SK-N-SH (cell line): Measurements from ENCODE around the gene CCDC88B. TPM values are rescaled to one million over a fixed set of nuclear protein-coding genes. Genes with fewer than 3 reads are reported as not detected.

ENCODE experiments used
- CTCF ChIA-PET: fragments of 300-600, 350-600 bp; formaldehyde crosslinking; extraction: SDS; loops from one replicate; lab custom pipeline; 2021; lab: Yijun Ruan, JAX
- POLR2A ChIA-PET: fragments of 350-600 bp; sonication (Branson Sonifier 250); formaldehyde crosslinking; extraction: SDS; loops from one replicate; lab custom pipeline; 2020; ENCODE audit warnings: antibody characterized with exemption, inconsistent platforms; lab: Yijun Ruan, JAX
- DNase-seq: peaks from one replicate; pipeline ENCODE4 v3.0.0; 2012
- H2AFZ ChIP-seq: fragments of 200-600 bp; sonication (generic); 2 replicates; pipeline ENCODE4 v1.8.1; 2016; ENCODE audit warnings: antibody characterized with exemption, mild to moderate bottlenecking, low read depth
- H3F3A ChIP-seq: fragments of 200-600 bp; sonication (generic); replicated peaks from 2 replicates; pipeline ENCODE3; 2016; ENCODE audit warnings: antibody characterized with exemption, mild to moderate bottlenecking; ENCODE audit not compliant: insufficient read depth
- H3K27ac ChIP-seq, 2 experiments: fragments of 200-500 bp in 1 of 2; fragments of 200-600 bp in 1 of 2; sonication (Bioruptor generic) in 1 of 2; sonication (generic), shearing (Covaris generic) in 1 of 2; 2 replicates each; pipeline versions ENCODE4 v1.5.1 to v1.6.1; 2014 to 2016; ENCODE audit warnings: low read depth in 2 of 2, inconsistent platforms in 1 of 2, low read length in 1 of 2, mild to moderate bottlenecking in 1 of 2, mixed read lengths in 1 of 2
- H3K27me3 ChIP-seq: fragments of 200-600 bp; sonication (generic), shearing (Covaris generic); 2 replicates; pipeline ENCODE4 v1.6.1; 2016; ENCODE audit warnings: mixed run types; ENCODE audit not compliant: insufficient read depth
- H3K36me3 ChIP-seq, 2 experiments: fragments of 200-500 bp in 1 of 2; fragments of 200-600 bp in 1 of 2; sonication (Bioruptor generic) in 1 of 2; sonication (generic) in 1 of 2; replicated peaks in 1 of 2; 2 replicates each; pipeline versions ENCODE3 to v1.5.1; 2014 to 2016; ENCODE audit warnings: low read length in 1 of 2, mild to moderate bottlenecking in 1 of 2; ENCODE audit not compliant: insufficient read depth in 2 of 2, control insufficient read depth in 1 of 2
- H3K4me1 ChIP-seq, 2 experiments: fragments of 200-500 bp in 1 of 2; fragments of 200-600 bp in 1 of 2; sonication (Bioruptor generic) in 1 of 2; sonication (generic), shearing (Covaris generic) in 1 of 2; 2 replicates each; pipeline versions ENCODE4 v1.5.1 to v1.6.1; 2014 to 2016; ENCODE audit warnings: low read depth in 1 of 2, low read length in 1 of 2, mixed run types in 1 of 2; ENCODE audit not compliant: insufficient read depth in 2 of 2, control insufficient read depth in 1 of 2
- H3K4me2 ChIP-seq: fragments of 200-600 bp; sonication (generic), shearing (Covaris generic); 2 replicates; pipeline ENCODE4 v1.6.1; 2017; ENCODE audit warnings: mixed run types
- H3K4me3 ChIP-seq, 2 experiments: fragments of 200-500 bp in 1 of 2; fragments of 200-600 bp in 1 of 2; sonication (Bioruptor generic) in 1 of 2; sonication (generic), shearing (Covaris generic) in 1 of 2; 2 replicates each; pipeline versions ENCODE4 v1.5.1 to v1.8.1; 2014 to 2016; ENCODE audit warnings: low read depth in 2 of 2, inconsistent platforms in 1 of 2, low read length in 1 of 2, mild to moderate bottlenecking in 1 of 2, mixed read lengths in 1 of 2, moderate library complexity in 1 of 2
- H3K79me2 ChIP-seq: fragments of 200-600 bp; sonication (generic); 2 replicates; pipeline ENCODE4 v1.8.1; 2017; ENCODE audit warnings: mild to moderate bottlenecking; ENCODE audit not compliant: insufficient read depth
- H3K9ac ChIP-seq: fragments of 200-600 bp; sonication (generic); 2 replicates; pipeline ENCODE4 v1.6.1; 2017; ENCODE audit warnings: mixed run types
- H3K9me2 ChIP-seq: fragments of 200-600 bp; sonication (generic); 2 replicates; pipeline ENCODE4 v1.6.1; 2017; ENCODE audit warnings: mixed run types
- H3K9me3 ChIP-seq: fragments of 200-600 bp; sonication (generic); 2 replicates; pipeline ENCODE4 v1.6.1; 2017; ENCODE audit warnings: mixed run types, mild to moderate bottlenecking, moderate library complexity
- H4K20me1 ChIP-seq: fragments of 200-600 bp; sonication (generic); 2 replicates; pipeline ENCODE4 v1.6.1; 2017; ENCODE audit warnings: mild to moderate bottlenecking, mixed run types; ENCODE audit not compliant: insufficient read depth
- FOSL2 ChIP-seq: IDR thresholded peaks from 2 replicates; pipeline ENCODE4 v1.4.0; 2012; ENCODE audit warnings: low read depth, mild to moderate bottlenecking, moderate library complexity, borderline replicate concordance
- FOXM1 ChIP-seq: IDR thresholded peaks from 2 replicates; pipeline ENCODE4 v1.4.0; 2012; ENCODE audit warnings: low read depth, mild to moderate bottlenecking
- JUND ChIP-seq: IDR thresholded peaks from 2 replicates; pipeline ENCODE4 v1.4.0; 2012
- MXI1 ChIP-seq: IDR thresholded peaks from 2 replicates; pipeline ENCODE4 v1.6.1; 2012; ENCODE audit warnings: mild to moderate bottlenecking, low read depth, low read length, improper control_type of control experiment
- RFX5 ChIP-seq: IDR thresholded peaks from 2 replicates; pipeline ENCODE4 v1.6.1; 2012; ENCODE audit warnings: mild to moderate bottlenecking, improper control_type of control experiment, low read length
- TEAD4 ChIP-seq: IDR thresholded peaks from 2 replicates; pipeline ENCODE4 v1.4.0; 2012; ENCODE audit warnings: mild to moderate bottlenecking, borderline replicate concordance; ENCODE audit not compliant: insufficient read depth
- WGBS: methylation state at CpG from one replicate; pipeline ENCODE4 v1.1.6; 2017; ENCODE audit warnings: low lambda C conversion rate; 5-methylcytosine and 5-hydroxymethylcytosine counted together
- polyA plus RNA-seq, 3 experiments: library from polyadenylated mRNA; depleted of rRNA; stranded (reverse); fragments of >200 nt; gene quantifications; 2 replicates each; pipeline ENCODE4 v1.2.3, GENCODE V29; 2012
- TF ChIP-seq, protein P1 (sequence below): fragments of 150-350 bp; IDR thresholded peaks from 2 replicates; pipeline ENCODE4 v1.6.1; 2016; ENCODE audit warnings: mild to moderate bottlenecking, low read depth, low read length
- TF ChIP-seq, protein P2 (sequence below): IDR thresholded peaks from 2 replicates; pipeline ENCODE4 v1.4.0; 2012; ENCODE audit warnings: low read depth, borderline replicate concordance

The CCDC88B gene
- polyA plus RNA-seq, 1 of the 3 experiments (the other 2 are of a cell fraction): 3.4 TPM

DNA sequence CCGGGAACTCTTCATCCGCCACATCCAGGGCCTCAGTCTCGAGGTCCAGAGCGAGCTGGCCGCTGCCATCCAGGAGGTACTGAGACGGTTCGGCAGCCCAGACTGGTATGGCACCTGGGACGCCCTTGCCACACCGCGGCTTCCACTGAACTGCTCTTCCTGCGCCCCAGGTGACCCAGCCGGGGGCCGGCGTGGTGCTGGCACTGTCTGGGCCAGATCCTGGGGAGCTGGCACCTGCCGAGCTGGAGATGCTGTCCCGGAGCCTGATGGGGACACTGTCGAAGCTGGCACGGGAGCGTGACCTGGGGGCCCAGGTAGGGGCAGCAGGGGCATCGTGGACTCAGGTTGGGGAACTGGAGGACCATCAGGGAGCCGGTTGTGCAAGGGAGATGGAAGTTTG lies 1.4 kb downstream of the CCDC88B start:
- no peak overlapping the region for H2AFZ ChIP-seq
- H4K20me1 ChIP-seq: no peaks in the 10 kb centered on the region
- no peak overlapping the region for H3K27ac ChIP-seq
- H3K79me2 ChIP-seq: no peaks in the 10 kb centered on the region
- ChIA-PET CTCF (interaction anchor here (0.6 to 5.7 kb wide), 3 partner anchors 13 to 108 kb away, joined by 3 to 42 read pairs (median 4); no protein-coding TSS in a partner anchor), POLR2A (no interaction called here)
- TF ChIP-seq, protein P1, sequence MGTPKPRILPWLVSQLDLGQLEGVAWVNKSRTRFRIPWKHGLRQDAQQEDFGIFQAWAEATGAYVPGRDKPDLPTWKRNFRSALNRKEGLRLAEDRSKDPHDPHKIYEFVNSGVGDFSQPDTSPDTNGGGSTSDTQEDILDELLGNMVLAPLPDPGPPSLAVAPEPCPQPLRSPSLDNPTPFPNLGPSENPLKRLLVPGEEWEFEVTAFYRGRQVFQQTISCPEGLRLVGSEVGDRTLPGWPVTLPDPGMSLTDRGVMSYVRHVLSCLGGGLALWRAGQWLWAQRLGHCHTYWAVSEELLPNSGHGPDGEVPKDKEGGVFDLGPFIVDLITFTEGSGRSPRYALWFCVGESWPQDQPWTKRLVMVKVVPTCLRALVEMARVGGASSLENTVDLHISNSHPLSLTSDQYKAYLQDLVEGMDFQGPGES: no peak
- no peak for TF ChIP-seq JUND
- TF ChIP-seq, protein P2, sequence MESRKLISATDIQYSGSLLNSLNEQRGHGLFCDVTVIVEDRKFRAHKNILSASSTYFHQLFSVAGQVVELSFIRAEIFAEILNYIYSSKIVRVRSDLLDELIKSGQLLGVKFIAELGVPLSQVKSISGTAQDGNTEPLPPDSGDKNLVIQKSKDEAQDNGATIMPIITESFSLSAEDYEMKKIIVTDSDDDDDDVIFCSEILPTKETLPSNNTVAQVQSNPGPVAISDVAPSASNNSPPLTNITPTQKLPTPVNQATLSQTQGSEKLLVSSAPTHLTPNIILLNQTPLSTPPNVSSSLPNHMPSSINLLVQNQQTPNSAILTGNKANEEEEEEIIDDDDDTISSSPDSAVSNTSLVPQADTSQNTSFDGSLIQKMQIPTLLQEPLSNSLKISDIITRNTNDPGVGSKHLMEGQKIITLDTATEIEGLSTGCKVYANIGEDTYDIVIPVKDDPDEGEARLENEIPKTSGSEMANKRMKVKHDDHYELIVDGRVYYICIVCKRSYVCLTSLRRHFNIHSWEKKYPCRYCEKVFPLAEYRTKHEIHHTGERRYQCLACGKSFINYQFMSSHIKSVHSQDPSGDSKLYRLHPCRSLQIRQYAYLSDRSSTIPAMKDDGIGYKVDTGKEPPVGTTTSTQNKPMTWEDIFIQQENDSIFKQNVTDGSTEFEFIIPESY: no peak
- H3K9me3 ChIP-seq: no peaks in the 10 kb centered on the region
- no peak overlapping the region for H3K9ac ChIP-seq
- H3K36me3 ChIP-seq: no peaks in the 10 kb centered on the region
- WGBS: 95% methylated on average over 21 of the region's 21 CpGs
- H3K27me3 ChIP-seq: no peaks in the 10 kb centered on the region
- H3K4me3 ChIP-seq: no peak overlapping the region
- no peak for DNase-seq
- H3K4me2 ChIP-seq: no peak overlapping the region
- no peaks in the 10 kb centered on the region for H3K4me1 ChIP-seq
- peaks cover 5% of the 10 kb centered on the region for H3F3A ChIP-seq
- H3K9me2 ChIP-seq: no peaks in the 10 kb centered on the region

DNA sequence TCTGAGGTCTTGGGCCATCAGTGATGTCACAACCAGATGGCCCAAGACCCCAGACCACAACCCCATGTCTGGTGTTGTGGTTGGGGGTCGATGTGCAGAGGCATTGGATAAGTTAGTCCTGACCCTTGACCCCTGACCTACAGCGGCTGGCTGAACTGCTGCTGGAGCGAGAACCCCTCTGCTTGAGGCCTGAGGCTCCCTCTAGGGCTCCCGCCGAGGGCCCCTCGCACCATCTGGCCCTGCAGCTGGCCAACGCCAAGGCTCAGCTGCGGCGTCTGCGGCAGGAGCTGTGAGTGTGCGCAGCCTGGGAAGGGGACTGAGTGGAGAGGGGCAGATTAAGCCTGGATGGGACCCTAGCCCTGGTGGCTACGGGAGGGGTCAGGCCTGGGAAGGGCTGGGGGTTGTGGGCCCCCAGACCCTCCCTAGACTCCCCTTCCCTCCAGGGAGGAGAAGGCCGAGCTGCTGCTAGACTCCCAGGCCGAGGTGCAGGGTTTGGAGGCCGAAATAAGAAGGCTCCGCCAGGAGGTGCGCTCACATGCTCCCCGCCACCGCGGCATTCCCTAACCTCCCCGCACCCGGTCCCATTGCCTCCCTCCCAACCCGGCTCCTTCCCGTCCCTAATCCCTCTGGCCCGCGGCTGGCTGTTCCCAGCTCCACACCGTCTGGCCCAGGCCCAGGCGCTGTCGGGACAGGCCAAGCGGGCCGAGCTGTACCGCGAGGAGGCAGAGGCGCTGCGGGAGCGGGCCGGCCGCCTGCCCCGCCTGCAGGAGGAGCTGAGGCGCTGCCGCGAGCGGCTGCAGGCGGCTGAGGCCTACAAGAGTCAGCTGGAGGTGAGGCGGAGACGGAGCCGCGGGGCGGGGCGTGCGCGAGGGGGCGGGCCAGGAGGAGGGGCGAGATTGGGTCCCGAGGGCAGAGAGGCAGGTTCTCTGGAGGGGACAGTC lies 2.1 kb downstream of the CCDC88B start:
- Histone ChIP-seq H2AFZ (no peak overlapping the region), H3K4me1 (no peaks in the 10 kb centered on the region), H3K9me3 (no peaks in the 10 kb centered on the region), H3K27ac (no peak overlapping the region), H3K36me3 (no peaks in the 10 kb centered on the region)
- peak; percentile 56 for DNase-seq
- WGBS: 86% methylated on average over 45 of the region's 55 CpGs
- TF ChIP-seq FOSL2 (no peak), TEAD4 (no peak), RFX5 (no peak), MXI1 (no peak), FOXM1 (no peak)
- TF ChIP-seq, all 33 proteins: peak for 0
- H3K79me2 ChIP-seq: no peaks in the 10 kb centered on the region
- ChIA-PET CTCF (interaction anchor here (0.8 to 5.7 kb wide), 4 partner anchors 11 to 107 kb away, joined by 3 to 42 read pairs (median 6); partner anchors contain the start of gene ESRRA), POLR2A (interaction anchor here (0.6 kb wide), 1 partner anchor 23 kb away, joined by 3 read pairs; no protein-coding TSS in a partner anchor)
- peaks cover 5% of the 10 kb centered on the region for H3F3A ChIP-seq
- no peak overlapping the region for H3K9ac ChIP-seq
- no peaks in the 10 kb centered on the region for H3K27me3 ChIP-seq
- no peak overlapping the region for H3K4me3 ChIP-seq
- H4K20me1 ChIP-seq: no peaks in the 10 kb centered on the region
- H3K9me2 ChIP-seq: no peaks in the 10 kb centered on the region
- no peak overlapping the region for H3K4me2 ChIP-seq
